Stimulated activated CD8-positive, alpha-beta memory T cell treated with anti-CD3 and anti-CD28 coated beads, Interleukin-12 subunit alpha, Interleukin-12 subunit beta, amount 100 ng/mL, for 24 hours (primary cell): ENCODE data around the gene ACAD11.

Source experiments
- DNase-seq: peaks from one replicate; pipeline ENCODE4 v3.0.0-alpha.2; 2020; ENCODE audit errors: extremely low read depth

Gene ACAD11

GRCh38 chr3:132513057-132513456 lies 146.6 kb downstream of the ACAD11 start:
- DNase-seq: no peak

- no peak for DNase-seq
These were observed 150.1 kb downstream of the ACAD11 start for GRCh38 chr3:132509506-132509905.

- no peak for DNase-seq
These were observed 150.5 kb downstream of the ACAD11 start for GRCh38 chr3:132509096-132509495.
